PC-3 (cell line): ENCODE measurements around the gene FAHD2A.

Experiments
- CTCF ChIP-seq: fragments of 300-600 bp; sonication (generic); conservative IDR thresholded peaks from 2 replicates; pipeline ENCODE4 v1.5.1; 2017; ENCODE audit warnings: antibody characterized with exemption, low read depth, mild to moderate bottlenecking, low read length
- EZH2 ChIP-seq: fragments of 300-600 bp; sonication (generic); IDR thresholded peaks from one replicate; pipeline ENCODE4 v1.6.1; 2017; ENCODE audit warnings: antibody characterized with exemption, mild to moderate bottlenecking, low read length; ENCODE audit not compliant: unreplicated experiment
- EZH2phosphoT487 ChIP-seq: fragments of 300-600 bp; sonication (generic); IDR thresholded peaks from 2 replicates; pipeline ENCODE4 v1.6.1; 2018; ENCODE audit warnings: mild to moderate bottlenecking, antibody characterized with exemption, low read length, borderline replicate concordance

- no peak for TF ChIP-seq CTCF
- no peak for TF ChIP-seq EZH2
- no peak for TF ChIP-seq EZH2phosphoT487
These were observed 26.9 kb upstream of the FAHD2A start for GRCh38 chr2:95375532-95376150.
